ENCODE measurements around the gene LRRC52.

The LRRC52 gene

DNA sequence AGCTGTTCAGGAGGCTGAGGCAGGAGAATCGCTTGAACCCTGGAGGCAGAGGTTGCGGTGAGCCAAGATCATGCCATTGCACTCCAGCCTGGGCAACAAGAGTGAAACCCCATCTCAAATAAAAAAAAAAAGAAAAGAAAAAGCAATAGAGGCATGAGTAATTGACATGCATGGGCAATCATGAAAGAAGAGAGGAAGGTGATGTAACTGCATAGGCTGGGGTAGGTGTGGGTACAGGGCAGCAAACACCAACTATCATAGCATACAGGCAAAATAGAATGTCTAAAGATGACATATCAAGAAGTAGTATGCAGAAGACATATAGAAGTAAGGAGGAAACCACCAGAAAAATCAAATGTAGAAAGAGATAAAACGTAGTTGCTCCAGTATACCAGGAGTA, 68.3 kb downstream of the LRRC52 start:
- TF ChIP-seq, protein P1, sequence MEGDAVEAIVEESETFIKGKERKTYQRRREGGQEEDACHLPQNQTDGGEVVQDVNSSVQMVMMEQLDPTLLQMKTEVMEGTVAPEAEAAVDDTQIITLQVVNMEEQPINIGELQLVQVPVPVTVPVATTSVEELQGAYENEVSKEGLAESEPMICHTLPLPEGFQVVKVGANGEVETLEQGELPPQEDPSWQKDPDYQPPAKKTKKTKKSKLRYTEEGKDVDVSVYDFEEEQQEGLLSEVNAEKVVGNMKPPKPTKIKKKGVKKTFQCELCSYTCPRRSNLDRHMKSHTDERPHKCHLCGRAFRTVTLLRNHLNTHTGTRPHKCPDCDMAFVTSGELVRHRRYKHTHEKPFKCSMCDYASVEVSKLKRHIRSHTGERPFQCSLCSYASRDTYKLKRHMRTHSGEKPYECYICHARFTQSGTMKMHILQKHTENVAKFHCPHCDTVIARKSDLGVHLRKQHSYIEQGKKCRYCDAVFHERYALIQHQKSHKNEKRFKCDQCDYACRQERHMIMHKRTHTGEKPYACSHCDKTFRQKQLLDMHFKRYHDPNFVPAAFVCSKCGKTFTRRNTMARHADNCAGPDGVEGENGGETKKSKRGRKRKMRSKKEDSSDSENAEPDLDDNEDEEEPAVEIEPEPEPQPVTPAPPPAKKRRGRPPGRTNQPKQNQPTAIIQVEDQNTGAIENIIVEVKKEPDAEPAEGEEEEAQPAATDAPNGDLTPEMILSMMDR (conservative IDR thresholded peaks at IDR 0.05; ENCODE audit: low read length) = no peak
- no peak overlapping the region for H3K4me3 ChIP-seq (ENCODE audit: low read length)
- DNase-seq (ENCODE audit: low read depth) = no peak

All from AG10803 (cell line).